ENCODE data around the gene FAM168B. TPM values are rescaled to one million over a fixed set of nuclear protein-coding genes. Genes with fewer than 3 reads are reported as not detected.

The FAM168B gene
- total RNA-seq, 1 donor from 2014 or later, result 58.3 TPM

DNA sequence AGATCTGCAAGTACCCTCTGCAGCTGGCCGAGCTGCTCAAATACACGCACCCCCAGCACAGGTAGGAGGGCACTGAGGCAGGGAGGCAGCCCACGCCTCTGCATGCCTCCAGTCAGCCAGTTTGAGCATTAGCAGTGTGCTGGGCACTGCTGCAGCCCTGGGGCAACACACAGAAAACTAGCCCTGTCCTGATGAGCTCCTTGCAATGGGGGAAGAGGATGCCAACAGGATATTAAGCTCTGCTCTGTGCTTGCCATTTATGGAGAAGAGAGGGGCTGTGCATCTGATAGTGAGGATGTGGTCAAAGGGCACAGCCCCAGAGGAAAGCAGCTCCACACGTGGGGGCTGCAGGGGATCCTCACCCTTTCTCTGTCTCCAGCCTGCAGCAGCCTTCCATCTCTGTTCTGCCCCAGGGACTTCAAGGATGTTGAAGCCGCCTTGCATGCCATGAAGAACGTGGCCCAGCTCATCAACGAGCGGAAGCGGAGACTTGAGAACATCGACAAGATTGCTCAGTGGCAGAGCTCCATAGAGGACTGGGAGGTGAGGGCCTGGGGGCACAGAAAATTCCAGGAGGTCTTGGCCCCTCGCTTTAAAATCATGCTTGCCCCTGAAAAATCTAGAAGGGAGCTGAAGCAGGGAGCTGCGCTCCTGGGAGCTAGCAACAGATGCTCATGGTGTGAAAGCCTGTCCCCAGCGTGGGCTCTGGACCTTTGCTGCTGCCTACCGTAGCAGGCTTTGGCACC, 51.7 kb downstream of the FAM168B start:
- intact Hi-C loops (cut with micrococcal nuclease), result loop anchor here (10.0 kb wide), 1 partner anchor 247 kb away; no protein-coding TSS in a partner anchor

- intact Hi-C loops (cut with micrococcal nuclease), result loop anchor here (10.0 kb wide), 1 partner anchor 246 kb away; no protein-coding TSS in a partner anchor
These were observed 52.4 kb downstream of the FAM168B start for GRCh38 chr2:131040661-131041401.

DNA sequence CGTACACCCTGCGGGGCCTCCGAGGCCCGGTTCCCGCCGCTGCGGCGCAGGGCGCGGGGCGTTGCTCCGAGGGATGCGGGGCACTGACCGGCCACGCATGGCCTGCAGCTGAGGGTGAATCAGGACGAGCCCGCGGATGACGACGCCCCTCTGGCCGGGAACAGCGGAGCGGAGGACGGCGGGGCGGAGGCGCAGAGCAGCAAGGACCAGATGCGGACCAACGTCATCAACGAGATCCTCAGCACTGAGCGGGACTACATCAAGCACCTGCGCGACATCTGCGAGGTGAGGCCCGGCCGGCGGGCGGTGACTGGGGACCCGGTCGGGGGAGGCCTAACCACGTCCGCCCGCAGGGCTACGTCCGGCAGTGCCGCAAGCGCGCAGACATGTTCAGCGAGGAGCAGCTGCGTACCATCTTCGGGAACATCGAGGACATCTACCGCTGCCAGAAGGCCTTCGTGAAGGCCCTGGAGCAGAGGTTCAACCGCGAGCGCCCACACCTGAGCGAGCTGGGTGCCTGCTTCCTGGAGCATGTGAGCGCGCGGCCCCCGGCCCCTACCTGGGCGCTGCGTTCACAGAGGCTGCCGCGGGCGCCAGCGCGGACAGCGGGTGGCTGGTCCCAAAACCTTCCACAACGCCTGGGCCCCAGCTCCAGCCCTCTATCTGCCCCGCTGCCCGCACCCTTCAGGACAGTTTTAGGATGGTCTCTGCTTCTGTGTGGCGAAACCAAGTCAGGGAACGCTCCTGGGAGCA, 53.2 kb downstream of the FAM168B start:
- intact Hi-C loops (cut with micrococcal nuclease), result loop anchor here (10.0 kb wide), 1 partner anchor 245 kb away; no protein-coding TSS in a partner anchor

GRCh38 chr2:131039535-131039907, 53.7 kb downstream of the FAM168B start:
- intact Hi-C loops (cut with micrococcal nuclease), result no loop called here

- intact Hi-C loops (cut with micrococcal nuclease), result no loop called here
These were observed 54.2 kb downstream of the FAM168B start for GRCh38 chr2:131039101-131039440.

DNA sequence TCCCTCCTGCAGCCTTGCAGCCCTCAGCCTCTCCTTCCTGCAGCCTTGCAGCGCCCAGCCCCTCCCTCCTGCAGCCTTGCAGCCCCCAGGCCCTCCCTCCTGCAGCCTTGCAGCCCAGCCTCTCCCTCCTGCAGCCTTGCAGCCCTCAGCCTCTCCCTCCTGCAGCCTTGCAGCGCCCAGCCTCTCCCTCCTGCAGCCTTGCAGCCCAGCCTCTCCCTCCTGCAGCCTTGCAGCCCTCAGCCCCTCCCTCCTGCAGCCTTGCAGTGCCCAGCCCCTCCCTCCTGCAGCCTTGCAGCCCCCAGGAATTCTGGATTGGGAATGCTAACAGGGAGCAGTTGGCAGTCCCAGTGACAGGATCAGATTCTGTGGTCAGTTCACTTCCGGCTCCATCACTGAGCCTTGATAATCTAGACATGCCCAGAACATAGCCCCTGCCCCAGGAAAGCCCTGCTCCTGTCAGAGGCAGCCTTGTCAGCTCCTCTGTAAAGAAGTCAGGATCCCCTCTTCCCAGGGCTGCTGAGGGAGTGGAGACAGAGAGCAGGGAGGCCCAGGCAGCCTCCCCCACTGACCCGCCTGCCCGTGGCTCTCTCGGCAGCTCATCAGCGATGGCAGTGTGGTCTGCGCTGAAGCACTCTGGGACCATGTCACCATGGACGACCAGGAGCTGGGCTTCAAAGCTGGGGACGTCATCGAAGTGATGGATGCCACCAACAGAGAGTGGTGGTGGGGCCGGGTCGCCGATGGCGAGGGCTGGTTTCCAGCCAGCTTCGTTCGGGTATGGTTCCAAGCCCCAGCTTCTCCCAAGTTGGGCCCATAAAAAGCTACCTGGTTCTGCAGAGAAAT, 54.8 kb downstream of the FAM168B start:
- intact Hi-C loops (cut with micrococcal nuclease), result no loop called here

DNA sequence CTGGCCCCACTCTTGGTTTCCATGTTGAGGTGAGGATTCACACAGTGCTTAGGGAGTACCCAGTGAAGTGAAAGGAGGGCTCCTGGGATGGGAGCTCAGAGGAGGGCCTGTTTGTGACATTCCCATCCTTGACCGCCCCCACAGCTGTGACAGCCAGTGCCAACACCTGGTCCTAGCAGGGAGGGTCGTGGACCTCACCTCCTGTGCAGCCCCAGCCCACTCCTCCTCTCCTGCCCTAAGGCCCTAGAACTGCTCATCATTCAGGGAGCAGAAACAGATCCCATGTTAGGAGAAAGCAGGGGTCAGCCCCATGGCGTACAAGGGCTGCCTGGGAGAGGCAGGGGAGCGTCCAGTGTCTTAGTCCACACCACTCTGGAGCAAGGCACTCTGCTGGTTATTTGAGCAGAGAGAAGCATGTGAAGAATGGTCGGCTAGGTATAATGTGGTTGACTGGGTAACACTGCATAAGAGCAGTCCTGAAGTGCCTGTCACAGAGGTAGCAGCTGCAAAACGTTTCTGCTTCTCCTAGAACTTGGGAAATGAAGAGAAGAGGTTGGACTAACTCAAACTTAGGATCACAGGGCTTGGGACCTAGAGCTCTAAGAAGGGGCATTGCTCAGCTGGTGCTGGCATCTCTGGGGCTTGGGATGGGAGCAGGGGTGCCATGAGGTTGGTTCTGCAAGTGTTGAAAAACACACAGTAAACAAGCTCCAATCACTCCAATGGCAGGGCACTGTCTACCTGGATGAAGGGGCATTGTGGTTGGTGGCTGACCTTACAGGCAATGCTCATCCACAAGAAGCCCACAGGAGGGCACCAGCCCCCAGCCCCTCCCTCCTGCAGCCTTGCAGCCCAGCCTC, 55.6 kb downstream of the FAM168B start:
- intact Hi-C loops (cut with micrococcal nuclease), result no loop called here

GRCh38 chr2:131036696-131037397, 56.4 kb downstream of the FAM168B start:
- intact Hi-C loops (cut with micrococcal nuclease), result no loop called here

- intact Hi-C loops (cut with micrococcal nuclease), result no loop called here
These were observed 57.0 kb downstream of the FAM168B start for GRCh38 chr2:131036269-131036668.

DNA sequence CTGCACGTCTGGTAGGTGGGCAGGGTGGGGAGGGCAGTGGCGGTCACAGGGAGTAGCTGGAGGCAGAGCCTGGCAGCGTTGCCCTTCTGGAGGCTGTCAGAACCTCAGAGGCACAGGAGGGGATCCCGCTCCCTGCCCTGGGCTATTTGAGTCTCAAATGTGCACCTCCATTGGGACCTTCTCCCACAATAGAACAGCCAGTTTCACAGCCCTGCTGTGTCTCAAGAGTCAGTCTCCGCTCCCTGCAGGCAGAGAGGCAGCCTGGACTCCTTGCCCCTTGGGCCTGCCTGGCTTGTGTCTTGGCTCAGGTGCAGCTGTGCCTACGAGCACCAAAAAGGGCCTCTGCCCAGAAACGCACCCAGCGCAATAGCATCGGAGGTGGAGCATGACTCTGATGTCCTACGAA, 57.4 kb downstream of the FAM168B start:
- intact Hi-C loops (cut with micrococcal nuclease), result no loop called here

DNA sequence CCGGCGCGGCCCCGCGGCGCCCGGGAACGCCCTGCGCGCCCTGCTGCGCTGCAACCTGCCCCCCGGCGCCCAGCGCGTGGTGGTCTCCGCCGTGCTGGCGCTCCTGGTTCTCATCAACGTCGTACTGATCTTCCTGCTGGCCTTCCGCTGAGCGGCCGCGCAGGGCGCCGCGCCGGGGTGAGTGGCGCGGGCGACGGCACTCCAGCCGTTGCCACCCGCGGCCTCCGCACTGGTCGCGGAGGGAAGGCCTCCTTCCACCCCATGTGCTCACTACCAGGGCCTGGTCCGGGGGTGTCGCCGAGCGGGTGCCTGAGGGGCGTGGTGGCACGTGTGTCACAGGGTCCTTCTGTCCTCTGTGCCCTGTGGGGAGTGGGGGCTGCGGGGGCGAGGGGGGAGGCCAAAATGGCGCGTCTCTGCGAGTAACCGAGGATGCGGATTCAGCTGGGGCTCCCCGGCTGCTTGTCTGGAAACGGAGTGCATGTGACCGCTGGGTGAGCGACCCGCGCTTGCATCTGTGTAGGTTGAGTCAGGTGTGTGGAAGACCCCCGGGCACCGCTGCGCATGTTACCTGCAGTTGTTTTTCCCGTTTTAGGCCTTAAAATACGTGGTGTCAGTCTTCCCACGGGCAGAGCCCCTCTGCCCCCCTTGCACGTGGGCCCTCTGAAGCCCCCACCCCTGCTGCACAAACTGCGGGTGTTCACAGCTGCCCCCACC, 58.0 kb downstream of the FAM168B start:
- intact Hi-C loops (cut with micrococcal nuclease), result no loop called here

- intact Hi-C loops (cut with micrococcal nuclease), result no loop called here
These were observed 58.9 kb downstream of the FAM168B start for GRCh38 chr2:131034122-131035051.

DNA sequence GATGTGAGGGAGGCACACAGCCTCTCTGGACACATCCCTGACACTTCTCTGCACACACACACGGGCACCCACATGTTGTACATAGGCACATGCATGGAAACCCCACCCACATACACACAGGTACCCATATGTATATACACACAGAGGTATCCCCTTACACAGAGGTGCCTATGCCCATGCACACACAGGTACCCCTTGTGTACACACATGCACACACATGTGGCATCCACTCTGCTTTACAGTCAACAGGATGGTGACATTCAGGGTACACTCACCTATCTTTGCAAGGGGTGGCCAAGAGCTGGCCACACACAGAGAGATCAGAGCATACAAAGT, 59.5 kb downstream of the FAM168B start:
- intact Hi-C loops (cut with micrococcal nuclease), result no loop called here

GRCh38 chr2:131032393-131032836, 60.8 kb downstream of the FAM168B start:
- intact Hi-C loops (cut with micrococcal nuclease), result no loop called here

- intact Hi-C loops (cut with micrococcal nuclease), result no loop called here
These were observed 61.4 kb downstream of the FAM168B start for GRCh38 chr2:131031875-131032274.

DNA sequence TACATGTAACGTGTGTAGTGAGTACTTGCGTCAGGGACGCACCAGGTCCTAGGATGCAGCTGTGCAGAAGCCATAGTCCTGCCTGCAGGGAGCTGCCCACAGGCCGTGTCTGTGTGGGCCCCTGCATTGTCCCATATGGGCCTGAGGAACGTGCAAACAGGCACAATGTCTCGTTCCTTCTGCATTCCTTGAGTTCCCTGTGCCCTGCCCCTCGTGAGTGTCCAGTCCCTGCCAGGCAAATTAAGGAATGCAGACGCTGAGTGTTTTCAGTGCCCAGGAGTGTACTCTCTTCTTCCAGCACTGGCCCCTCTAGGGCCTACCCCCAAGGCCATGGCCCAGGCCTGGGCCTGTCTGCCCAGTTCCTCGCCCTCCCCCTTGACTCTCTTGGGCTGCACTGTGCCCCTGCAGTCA, 61.8 kb downstream of the FAM168B start:
- intact Hi-C loops (cut with micrococcal nuclease), result no loop called here

GRCh38 chr2:131030478-131030971, 62.7 kb downstream of the FAM168B start:
- intact Hi-C loops (cut with micrococcal nuclease), result no loop called here

DNA sequence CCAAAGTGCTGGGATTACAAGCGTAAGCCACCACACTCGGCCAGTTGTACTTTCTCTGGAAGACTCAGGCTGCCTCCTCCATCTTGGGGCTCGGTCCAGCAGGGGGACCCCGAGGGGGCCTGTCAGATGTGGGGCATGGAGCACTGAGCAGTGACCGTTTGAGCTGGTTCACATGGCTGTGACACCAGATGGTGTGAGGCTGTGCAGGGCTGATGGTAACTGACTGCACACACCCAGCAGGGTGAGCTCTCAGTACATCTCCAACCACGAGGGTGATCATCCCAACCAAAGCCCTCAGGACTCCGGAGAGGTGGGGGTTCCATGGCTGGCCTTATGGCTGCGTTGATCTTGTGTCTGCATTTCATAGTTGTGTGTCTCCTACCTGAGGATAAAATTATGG, 63.4 kb downstream of the FAM168B start:
- intact Hi-C loops (cut with micrococcal nuclease), result no loop called here
